ENCODE data around the gene ITGAL.
"Not testable (repeated sequence)": the region's sequence is repeated elsewhere in the genome, so short reads cannot be mapped to it uniquely, and the experiment has no call there.

ITGAL gene

GRCh38 chr16:30493941-30494488 is 21.5 kb downstream of the ITGAL start:
- DNase-seq: no peak

- no peak for DNase-seq
These were observed 22.2 kb downstream of the ITGAL start for GRCh38 chr16:30494709-30495108.

- no peak for DNase-seq
These were observed 26.7 kb downstream of the ITGAL start for GRCh38 chr16:30499284-30499683.

- no peak for DNase-seq
These were observed 31.1 kb downstream of the ITGAL start for GRCh38 chr16:30503403-30504296.

- no peak for DNase-seq
These were observed 36.7 kb downstream of the ITGAL start for GRCh38 chr16:30509081-30509765.

- DNase-seq: no peak
These were observed 37.9 kb downstream of the ITGAL start for GRCh38 chr16:30510376-30510938.

- no peak for DNase-seq
These were observed 39.0 kb downstream of the ITGAL start for GRCh38 chr16:30511509-30511908.

- no peak for DNase-seq
These were observed 42.7 kb downstream of the ITGAL start for GRCh38 chr16:30515275-30515674.

- DNase-seq: no peak
These were observed 46.0 kb downstream of the ITGAL start for GRCh38 chr16:30518552-30518951.

- DNase-seq: no peak
These were observed 46.8 kb downstream of the ITGAL start for GRCh38 chr16:30519120-30520049.

- no peak for DNase-seq
These were observed 48.9 kb downstream of the ITGAL start for GRCh38 chr16:30521476-30521872.

- no peak for DNase-seq
These were observed 49.5 kb downstream of the ITGAL start for GRCh38 chr16:30521873-30522641.

- not testable (repeated sequence) for DNase-seq
These were observed 50.3 kb downstream of the ITGAL start for GRCh38 chr16:30522702-30523463.

- DNase-seq: no peak
These were observed 51.4 kb downstream of the ITGAL start for GRCh38 chr16:30523768-30524574.

GRCh38 chr16:30524575-30525568 is 52.3 kb downstream of the ITGAL start:
- DNase-seq: no peak

- DNase-seq: no peak
These were observed 53.2 kb downstream of the ITGAL start for GRCh38 chr16:30525844-30526136.

- DNase-seq: peak; percentile 66
These were observed 53.7 kb downstream of the ITGAL start, which contains the start of gene ZNF768 for GRCh38 chr16:30526137-30526822. TSS of gene ZNF768 (minus strand) at chr16:30526566. CDS start at chr16:30526413, 153 bp downstream.

Measured in right forelimb (tissue), 1 donor.